WTC11 (cell line): ENCODE data around the gene LGALS4. TPM values are rescaled to one million over a fixed set of nuclear protein-coding genes. Genes with fewer than 3 reads are reported as not detected.

Experiments used
- ATAC-seq: fragments of 200-7000 bp; cut with Tn5 transposase; 2 replicates; pipeline ENCODE4 v1.10.0; 2021; ENCODE audit warnings: mild to moderate bottlenecking, moderate library complexity
- CTCF ChIA-PET: fragments of 300-600 bp; sonication (Branson Sonifier 250); formaldehyde crosslinking; loops from one replicate; lab custom pipeline; 2021; ENCODE audit warnings: antibody characterized with exemption; lab: Charles Lee
- POLR2A ChIA-PET: fragments of 350-600 bp; sonication (Branson Sonifier 250); formaldehyde crosslinking; loops from one replicate; lab custom pipeline; 2021; ENCODE audit warnings: antibody characterized with exemption; lab: Charles Lee
- DNase-seq: peaks from one replicate; pipeline ENCODE4 v3.0.0; 2021; ENCODE audit warnings: low spot score
- H3K27ac Mint-ChIP-seq: 2 replicates; pipeline ENCODE4 v1.8.0; 2021; ENCODE audit warnings: mixed read lengths
- H3K27me3 Mint-ChIP-seq: 2 replicates; pipeline ENCODE4 v1.8.0; 2021; ENCODE audit warnings: low read depth, mild to moderate bottlenecking, moderate library complexity, mixed read lengths
- H3K36me3 Mint-ChIP-seq: 2 replicates; pipeline ENCODE4 v1.8.0; 2021; ENCODE audit warnings: mixed read lengths
- H3K4me1 Mint-ChIP-seq: 2 replicates; pipeline ENCODE4 v1.8.0; 2022; ENCODE audit warnings: mixed read lengths
- H3K4me3 Mint-ChIP-seq: 2 replicates; pipeline ENCODE4 v1.8.0; 2021; ENCODE audit warnings: mild to moderate bottlenecking, moderate library complexity, mixed read lengths
- H3K9me3 Mint-ChIP-seq: 2 replicates; pipeline ENCODE4 v1.8.0; 2021; ENCODE audit warnings: mixed read lengths
- ATF1 ChIP-seq: sonication (generic); formaldehyde crosslinking; IDR thresholded peaks from 2 replicates; pipeline ENCODE4 v1.8.1; 2023; ENCODE audit warnings: mild to moderate bottlenecking, moderate library complexity, missing genetic modification reagents
- ATF2 ChIP-seq: sonication (generic); formaldehyde crosslinking; IDR thresholded peaks from 2 replicates; pipeline ENCODE4 v1.8.1; 2022; ENCODE audit warnings: low read depth, missing genetic modification reagents, borderline replicate concordance
- CBFB ChIP-seq: sonication (generic); formaldehyde crosslinking; IDR thresholded peaks from 2 replicates; pipeline ENCODE4 v1.8.1; 2022; ENCODE audit warnings: mild to moderate bottlenecking, low read depth, missing genetic modification reagents
- CREM ChIP-seq: sonication (generic); formaldehyde crosslinking; IDR thresholded peaks from 2 replicates; pipeline ENCODE4 v1.8.1; 2022; ENCODE audit warnings: mild to moderate bottlenecking, missing genetic modification reagents, moderate library complexity
- E2F1 ChIP-seq: sonication (generic); formaldehyde crosslinking; IDR thresholded peaks from 2 replicates; pipeline ENCODE4 v1.8.0; 2022; ENCODE audit warnings: mild to moderate bottlenecking, missing genetic modification reagents
- FOXP1 ChIP-seq: sonication (generic); formaldehyde crosslinking; IDR thresholded peaks from 2 replicates; pipeline ENCODE4 v1.8.0; 2022; ENCODE audit warnings: missing genetic modification reagents, mild to moderate bottlenecking, moderate library complexity, borderline replicate concordance
- HMGA2 ChIP-seq: fragments of 250-450 bp; sonication (Bioruptor Pico); IDR thresholded peaks from 2 replicates; pipeline ENCODE4 v1.4.0; 2021; ENCODE audit warnings: mild to moderate bottlenecking, moderate library complexity
- IRF1 ChIP-seq: sonication (generic); formaldehyde crosslinking; IDR thresholded peaks from 2 replicates; pipeline ENCODE4 v1.8.0; 2023; ENCODE audit warnings: missing genetic modification reagents
- IRF2 ChIP-seq: sonication (generic); formaldehyde crosslinking; IDR thresholded peaks from 2 replicates; pipeline ENCODE4 v1.8.0; 2022; ENCODE audit warnings: low read depth, missing genetic modification reagents, borderline replicate concordance
- PRRX2 ChIP-seq: fragments of 250-450 bp; sonication (Bioruptor Pico); IDR thresholded peaks from 2 replicates; pipeline ENCODE4 v1.8.0; 2021; ENCODE audit warnings: mild to moderate bottlenecking
- SMAD4 ChIP-seq: sonication (generic); formaldehyde crosslinking; IDR thresholded peaks from 2 replicates; pipeline ENCODE4 v1.8.0; 2022; ENCODE audit warnings: mild to moderate bottlenecking, missing genetic modification reagents
- USF2 ChIP-seq: sonication (generic); formaldehyde crosslinking; IDR thresholded peaks from 2 replicates; pipeline ENCODE4 v1.8.1; 2023; ENCODE audit warnings: mild to moderate bottlenecking, missing genetic modification reagents, moderate library complexity
- ZBTB21 ChIP-seq: sonication (generic); formaldehyde crosslinking; IDR thresholded peaks from 2 replicates; pipeline ENCODE4 v1.8.1; 2023; ENCODE audit warnings: mild to moderate bottlenecking, missing genetic modification reagents, borderline replicate concordance
- ZNF512 ChIP-seq: sonication (generic); formaldehyde crosslinking; IDR thresholded peaks from 2 replicates; pipeline ENCODE4 v1.8.1; 2022; ENCODE audit warnings: missing genetic modification reagents, borderline replicate concordance
- total RNA-seq: library from RNA; stranded (reverse); gene quantifications from 3 replicates; pipeline ENCODE4 v1.2.3, GENCODE V29; 2021

The LGALS4 gene
- total RNA-seq, 1 experiment from 2014 or later: 1.5 TPM

GRCh38 chr19:38836159-38836982 is 23.6 kb upstream of the LGALS4 start (continued):
- TF ChIP-seq USF2 (CRISPR knock-in tag): no peak
- TF ChIP-seq FOXP1 (CRISPR knock-in tag): no peak
- no peak for TF ChIP-seq ATF1
- no peak for TF ChIP-seq CREM (CRISPR knock-in tag)

GRCh38 chr19:38834590-38834989 is 21.8 kb upstream of the LGALS4 start:
- Mint-ChIP-seq H3K27ac (peak overlapping the region; percentile 53), H3K4me1 (peaks cover 14% of the 10 kb centered on the region), H3K9me3 (no peaks in the 10 kb centered on the region), H3K36me3 (peaks cover 49% of the 10 kb centered on the region), H3K27me3 (no peaks in the 10 kb centered on the region), H3K4me3 (no peak overlapping the region)
- TF ChIP-seq ZBTB21 (CRISPR knock-in tag): no peak
- TF ChIP-seq ZNF512 (CRISPR knock-in tag): no peak
- TF ChIP-seq CBFB (CRISPR knock-in tag): no peak
- no peak for ATAC-seq
- DNase-seq: no peak
- CTCF ChIA-PET: interaction anchor here (1.6 kb wide), 2 partner anchors 35 to 42 kb away, joined by 3 to 4 read pairs; no protein-coding TSS in a partner anchor
- POLR2A ChIA-PET: no interaction called here

GRCh38 chr19:38834104-38834490 is 21.4 kb upstream of the LGALS4 start:
- POLR2A ChIA-PET: no interaction called here
- no peak overlapping the region for H3K4me3 Mint-ChIP-seq
- CTCF ChIA-PET: interaction anchor here (1.6 kb wide), 2 partner anchors 35 to 41 kb away, joined by 3 to 4 read pairs; no protein-coding TSS in a partner anchor

More at GRCh38 chr19:38834104-38834490, 21.4 kb upstream of the LGALS4 start:
- Mint-ChIP-seq H3K4me1 (peaks cover 14% of the 10 kb centered on the region), H3K27ac (peak overlapping the region; percentile 54), H3K9me3 (no peaks in the 10 kb centered on the region), H3K27me3 (no peaks in the 10 kb centered on the region), H3K36me3 (peaks cover 44% of the 10 kb centered on the region)
- TF ChIP-seq PRRX2 (CRISPR knock-in tag) (no peak), ATF2 (CRISPR knock-in tag) (no peak), SMAD4 (no peak), E2F1 (CRISPR knock-in tag) (no peak), IRF1 (CRISPR knock-in tag) (no peak), ZNF512 (CRISPR knock-in tag) (no peak), IRF2 (CRISPR knock-in tag) (no peak), HMGA2 (CRISPR knock-in tag) (no peak)
- no peak for ATAC-seq
- DNase-seq: no peak
